SH-SY5Y (cell line): ENCODE results near the gene AP3M1.

Experiments
- GATA2 ChIP-seq: IDR thresholded peaks from 2 replicates; pipeline ENCODE4 v1.6.1; 2011; ENCODE audit warnings: mild to moderate bottlenecking, low read depth, low read length
- GATA3 ChIP-seq: IDR thresholded peaks from 2 replicates; pipeline ENCODE4 v1.6.1; 2011; ENCODE audit warnings: low read depth, mild to moderate bottlenecking, low read length, moderate library complexity

GRCh38 chr10:74194999-74195398 is 44.4 kb upstream of the AP3M1 start:
- TF ChIP-seq GATA2 (no peak), GATA3 (no peak)
